ENCODE results near the gene ADAM12.

DNA sequence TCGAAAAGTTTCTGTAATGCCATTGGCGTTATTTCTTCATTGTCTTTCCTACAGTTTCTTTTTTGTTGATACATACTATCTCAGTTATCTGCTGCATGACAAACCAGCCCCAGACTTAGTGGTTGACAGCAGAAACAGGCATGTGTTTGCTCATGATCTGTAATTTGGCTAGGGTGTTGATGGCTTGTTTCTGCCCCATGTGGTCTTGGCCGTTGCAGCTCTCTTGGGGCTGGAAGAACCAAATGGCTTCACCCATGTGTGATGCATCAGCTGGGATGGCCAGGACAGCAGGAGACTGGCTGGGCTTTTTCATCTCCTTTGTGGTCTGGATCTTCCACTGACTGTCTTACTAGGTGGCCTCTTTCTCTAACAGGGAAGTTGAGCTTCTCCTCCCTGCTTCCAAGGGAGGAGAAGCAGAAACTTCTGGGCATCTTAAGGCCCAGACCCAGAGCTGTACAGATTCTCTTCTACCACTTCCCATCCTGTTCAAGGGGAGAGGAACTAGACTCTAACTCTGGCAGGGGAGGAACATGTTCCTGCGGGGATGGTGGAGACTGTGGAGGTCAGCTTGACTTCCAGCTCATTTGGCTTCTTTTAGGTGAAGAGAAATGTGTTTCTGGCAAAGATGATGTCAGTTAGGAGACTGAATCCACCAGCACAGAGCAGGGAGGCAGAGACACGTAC lies 402.6 kb downstream of the ADAM12 start:
- no peak for TF ChIP-seq POLR2A (IDR thresholded peaks at IDR 0.05)
- TF ChIP-seq, protein P1, sequence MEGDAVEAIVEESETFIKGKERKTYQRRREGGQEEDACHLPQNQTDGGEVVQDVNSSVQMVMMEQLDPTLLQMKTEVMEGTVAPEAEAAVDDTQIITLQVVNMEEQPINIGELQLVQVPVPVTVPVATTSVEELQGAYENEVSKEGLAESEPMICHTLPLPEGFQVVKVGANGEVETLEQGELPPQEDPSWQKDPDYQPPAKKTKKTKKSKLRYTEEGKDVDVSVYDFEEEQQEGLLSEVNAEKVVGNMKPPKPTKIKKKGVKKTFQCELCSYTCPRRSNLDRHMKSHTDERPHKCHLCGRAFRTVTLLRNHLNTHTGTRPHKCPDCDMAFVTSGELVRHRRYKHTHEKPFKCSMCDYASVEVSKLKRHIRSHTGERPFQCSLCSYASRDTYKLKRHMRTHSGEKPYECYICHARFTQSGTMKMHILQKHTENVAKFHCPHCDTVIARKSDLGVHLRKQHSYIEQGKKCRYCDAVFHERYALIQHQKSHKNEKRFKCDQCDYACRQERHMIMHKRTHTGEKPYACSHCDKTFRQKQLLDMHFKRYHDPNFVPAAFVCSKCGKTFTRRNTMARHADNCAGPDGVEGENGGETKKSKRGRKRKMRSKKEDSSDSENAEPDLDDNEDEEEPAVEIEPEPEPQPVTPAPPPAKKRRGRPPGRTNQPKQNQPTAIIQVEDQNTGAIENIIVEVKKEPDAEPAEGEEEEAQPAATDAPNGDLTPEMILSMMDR (IDR thresholded peaks at IDR 0.05), result no peak
